ENCODE data around the gene CLDN18.

DNA sequence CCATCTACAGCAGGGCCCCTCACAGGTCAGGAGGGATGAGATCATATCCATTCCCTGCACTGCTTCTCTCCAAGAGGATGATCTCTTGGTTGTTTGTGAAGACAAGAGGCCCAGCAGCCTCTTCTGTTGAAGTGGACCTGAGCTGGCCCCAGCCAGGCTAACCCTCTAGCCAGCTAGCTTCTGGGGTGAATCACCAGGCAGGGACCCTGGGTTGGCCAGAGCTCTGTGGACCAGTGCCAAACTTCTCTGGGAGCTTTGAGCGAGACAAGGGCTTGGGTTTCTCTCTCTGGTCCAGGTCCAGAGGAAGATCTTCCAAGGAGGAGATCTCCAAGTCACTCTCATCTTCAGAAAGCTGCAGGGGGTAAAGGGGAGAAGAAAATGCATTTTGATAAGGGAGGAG is 52.7 kb downstream of the CLDN18 start:
- no peak for TF ChIP-seq EP300 (IDR thresholded peaks at IDR 0.05; ENCODE audit: borderline replicate concordance in 1 of 2, control insufficient read depth in 1 of 2, low read depth in 2 of 2, low read length in 2 of 2)
- TF ChIP-seq CTCF (IDR thresholded peaks at IDR 0.05 in 2 of 3, conservative IDR thresholded peaks at IDR 0.05 in 1 of 3; ENCODE audit: control insufficient read depth in 2 of 3, extremely low read depth in 1 of 3, insufficient read depth in 1 of 3, low read depth in 3 of 3, low read length in 3 of 3), result no peak
- TF ChIP-seq, protein P1, sequence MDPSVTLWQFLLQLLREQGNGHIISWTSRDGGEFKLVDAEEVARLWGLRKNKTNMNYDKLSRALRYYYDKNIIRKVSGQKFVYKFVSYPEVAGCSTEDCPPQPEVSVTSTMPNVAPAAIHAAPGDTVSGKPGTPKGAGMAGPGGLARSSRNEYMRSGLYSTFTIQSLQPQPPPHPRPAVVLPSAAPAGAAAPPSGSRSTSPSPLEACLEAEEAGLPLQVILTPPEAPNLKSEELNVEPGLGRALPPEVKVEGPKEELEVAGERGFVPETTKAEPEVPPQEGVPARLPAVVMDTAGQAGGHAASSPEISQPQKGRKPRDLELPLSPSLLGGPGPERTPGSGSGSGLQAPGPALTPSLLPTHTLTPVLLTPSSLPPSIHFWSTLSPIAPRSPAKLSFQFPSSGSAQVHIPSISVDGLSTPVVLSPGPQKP (IDR thresholded peaks at IDR 0.05; ENCODE audit: low read depth, low read length), result no peak
- no peak for TF ChIP-seq TCF7 (IDR thresholded peaks at IDR 0.05; ENCODE audit: borderline replicate concordance)
- TF ChIP-seq KDM1A (IDR thresholded peaks at IDR 0.05; ENCODE audit: borderline replicate concordance), result no peak
- TF ChIP-seq POU2F2 (IDR thresholded peaks at IDR 0.05; ENCODE audit: borderline replicate concordance, low read depth, low read length), result no peak
- TF ChIP-seq CHD2 (IDR thresholded peaks at IDR 0.05; ENCODE audit: borderline replicate concordance, low read depth, low read length), result no peak

All from GM12878 (cell line).